Peyer's patch (tissue), 4 donors: ENCODE measurements around the gene GPR18. TPM values are rescaled to one million over a fixed set of nuclear protein-coding genes. Genes with fewer than 3 reads are reported as not detected.
"Not testable (repeated sequence)": the region's sequence is repeated elsewhere in the genome, so short reads cannot be mapped to it uniquely, and the experiment has no call there.

Experiments used
- DNase-seq, 3 donors: peaks; one replicate each; pipeline ENCODE4 v3.0.0-alpha.2; 2017 to 2019
- H3K27ac ChIP-seq, 4 donors: fragments of 200-600 bp; sonication (generic); one replicate each; pipeline ENCODE4 v1.5.1; 2016 to 2019
- H3K27me3 ChIP-seq, 2 donors: fragments of 200-600 bp; sonication (generic); one replicate each; pipeline ENCODE4 v1.5.1; 2019
- H3K36me3 ChIP-seq, 3 donors: fragments of 200-600 bp; sonication (generic); one replicate each; pipeline ENCODE4 v1.5.1; 2016 to 2019
- H3K4me1 ChIP-seq, 4 donors: fragments of 200-600 bp; sonication (generic); one replicate each; pipeline ENCODE4 v1.5.1; 2016 to 2019
- H3K4me3 ChIP-seq, 4 donors: fragments of 200-600 bp; sonication (generic); 1 replicate in 3 of 4; 2 replicates in 1 of 4; pipeline ENCODE4 v1.5.1; 2016 to 2019; ENCODE audit warnings: mild to moderate bottlenecking in 1 of 4
- H3K9me3 ChIP-seq, 4 donors: fragments of 200-600 bp; sonication (generic); one replicate each; pipeline ENCODE4 v1.5.1; 2016 to 2019; ENCODE audit warnings: mild to moderate bottlenecking in 1 of 4
- POLR2A ChIP-seq, 2 donors: fragments of 450-650 bp; IDR thresholded peaks; one replicate each; pipeline ENCODE4 v1.5.1; 2017; ENCODE audit warnings: antibody characterized with exemption in 2 of 2, mild to moderate bottlenecking in 2 of 2, moderate library complexity in 2 of 2
- total RNA-seq, 4 donors: library from RNA; depleted of rRNA; stranded (reverse); fragments of >200 nt; gene quantifications; one replicate each; pipeline ENCODE4 v1.1.0, GENCODE V29; 2016
- TF ChIP-seq, protein P1 (sequence below), 6 experiments: fragments of 450-650 bp in 4 of 6; fragments of 200-600 bp in 2 of 6; sonication (generic) in 1 of 6; IDR thresholded peaks; one replicate each; pipeline ENCODE4 v1.5.1; 2017 to 2019; ENCODE audit warnings: antibody characterized with exemption in 6 of 6, mild to moderate bottlenecking in 3 of 6, moderate library complexity in 1 of 6

GPR18 gene
- total RNA-seq, 4 donors from 2014 or later, result 0.53 to 4.1 TPM; not detected in 2

DNA sequence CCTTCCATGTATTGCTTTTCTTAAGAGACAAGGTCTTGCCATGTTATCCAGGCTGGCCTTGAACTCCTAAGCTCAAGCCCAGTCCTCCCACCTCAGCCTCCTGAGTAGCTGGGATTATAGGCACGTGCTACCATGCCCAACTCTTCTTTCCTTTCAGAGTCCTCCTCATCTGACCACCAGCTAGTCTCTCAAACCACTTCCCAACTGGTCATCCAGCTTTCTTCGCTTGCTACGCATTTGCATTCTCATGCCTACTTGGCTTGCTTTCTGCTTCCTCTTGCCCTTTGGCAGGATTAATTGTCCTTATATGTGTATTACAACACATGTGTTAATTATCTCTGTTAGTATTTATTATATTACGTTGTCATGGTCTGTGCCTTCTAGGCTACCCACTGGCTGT, 6.3 kb downstream of the GPR18 start:
- TF ChIP-seq, protein P1, sequence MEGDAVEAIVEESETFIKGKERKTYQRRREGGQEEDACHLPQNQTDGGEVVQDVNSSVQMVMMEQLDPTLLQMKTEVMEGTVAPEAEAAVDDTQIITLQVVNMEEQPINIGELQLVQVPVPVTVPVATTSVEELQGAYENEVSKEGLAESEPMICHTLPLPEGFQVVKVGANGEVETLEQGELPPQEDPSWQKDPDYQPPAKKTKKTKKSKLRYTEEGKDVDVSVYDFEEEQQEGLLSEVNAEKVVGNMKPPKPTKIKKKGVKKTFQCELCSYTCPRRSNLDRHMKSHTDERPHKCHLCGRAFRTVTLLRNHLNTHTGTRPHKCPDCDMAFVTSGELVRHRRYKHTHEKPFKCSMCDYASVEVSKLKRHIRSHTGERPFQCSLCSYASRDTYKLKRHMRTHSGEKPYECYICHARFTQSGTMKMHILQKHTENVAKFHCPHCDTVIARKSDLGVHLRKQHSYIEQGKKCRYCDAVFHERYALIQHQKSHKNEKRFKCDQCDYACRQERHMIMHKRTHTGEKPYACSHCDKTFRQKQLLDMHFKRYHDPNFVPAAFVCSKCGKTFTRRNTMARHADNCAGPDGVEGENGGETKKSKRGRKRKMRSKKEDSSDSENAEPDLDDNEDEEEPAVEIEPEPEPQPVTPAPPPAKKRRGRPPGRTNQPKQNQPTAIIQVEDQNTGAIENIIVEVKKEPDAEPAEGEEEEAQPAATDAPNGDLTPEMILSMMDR (IDR thresholded peaks at IDR 0.05), result no peak
- TF ChIP-seq POLR2A (IDR thresholded peaks at IDR 0.05), result no peak
- no peak for DNase-seq
- Histone ChIP-seq H3K4me1 (no peaks in the 10 kb centered on the region), H3K4me3 (no peak overlapping the region), H3K27ac (no peak overlapping the region), H3K27me3 (no peaks in the 10 kb centered on the region), H3K36me3 (peaks cover 0 to 19% (median 0%) of the 10 kb centered on the region in 3 donors), H3K9me3 (no peaks in the 10 kb centered on the region)

DNA sequence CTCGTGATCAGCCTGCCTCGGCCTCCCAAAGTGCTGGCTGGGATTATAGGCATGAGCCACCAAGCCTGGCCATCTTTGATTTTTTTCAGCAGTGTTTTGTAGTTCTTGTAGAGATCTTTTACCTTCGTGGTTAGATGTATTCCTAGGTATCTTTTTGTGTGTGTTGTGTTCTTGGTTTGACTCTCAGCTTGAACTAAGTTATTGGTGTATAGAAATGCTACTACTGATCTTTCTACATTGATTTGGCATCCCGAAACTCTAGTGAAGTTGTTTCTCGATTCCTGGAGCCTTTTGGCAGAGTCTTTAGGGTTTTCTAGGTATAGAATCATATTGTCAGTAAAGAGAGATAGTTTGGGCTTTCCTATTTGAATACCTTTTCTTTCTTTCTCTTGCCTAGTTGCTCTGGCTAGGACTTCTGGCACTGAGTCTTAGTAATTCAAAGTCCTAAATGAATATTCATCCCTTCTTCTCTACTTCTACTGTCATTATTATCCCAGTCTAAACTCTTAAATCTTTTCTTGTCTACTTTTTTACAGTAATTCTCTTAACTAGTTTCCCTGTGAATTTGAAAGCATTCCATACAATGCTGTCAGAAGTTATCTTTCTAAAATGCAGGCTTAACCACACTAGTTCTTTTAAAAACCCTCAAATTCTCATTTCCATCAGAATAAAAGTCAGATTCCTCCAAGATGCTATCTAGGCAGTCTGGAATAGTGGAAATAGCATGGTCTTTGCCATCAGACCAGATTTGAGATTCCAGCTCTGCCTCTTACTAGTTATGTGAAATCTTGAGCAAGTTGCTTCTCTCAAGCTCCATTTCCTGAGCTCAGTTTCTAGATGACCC, 7.0 kb downstream of the GPR18 start:
- H3K27ac ChIP-seq, result no peak overlapping the region
- DNase-seq, result no peak
- H3K9me3 ChIP-seq, result no peaks in the 10 kb centered on the region
- H3K4me1 ChIP-seq, result no peaks in the 10 kb centered on the region
- H3K4me3 ChIP-seq, result no peak overlapping the region
- peaks cover 0 to 19% (median 0%) of the 10 kb centered on the region in 3 donors for H3K36me3 ChIP-seq
- TF ChIP-seq, protein P1 (IDR thresholded peaks at IDR 0.05), result no peak
- TF ChIP-seq POLR2A (IDR thresholded peaks at IDR 0.05), result no peak
- no peaks in the 10 kb centered on the region for H3K27me3 ChIP-seq

GRCh38 chr13:99249606-99250005, 8.6 kb downstream of the GPR18 start:
- H3K27me3 ChIP-seq, H3K9me3 ChIP-seq, DNase-seq, H3K4me1 ChIP-seq, H3K27ac ChIP-seq, H3K4me3 ChIP-seq: not testable (repeated sequence)
- H3K36me3 ChIP-seq, result peaks cover 0 to 21% (median 0%) of the 10 kb centered on the region in 3 donors

DNA sequence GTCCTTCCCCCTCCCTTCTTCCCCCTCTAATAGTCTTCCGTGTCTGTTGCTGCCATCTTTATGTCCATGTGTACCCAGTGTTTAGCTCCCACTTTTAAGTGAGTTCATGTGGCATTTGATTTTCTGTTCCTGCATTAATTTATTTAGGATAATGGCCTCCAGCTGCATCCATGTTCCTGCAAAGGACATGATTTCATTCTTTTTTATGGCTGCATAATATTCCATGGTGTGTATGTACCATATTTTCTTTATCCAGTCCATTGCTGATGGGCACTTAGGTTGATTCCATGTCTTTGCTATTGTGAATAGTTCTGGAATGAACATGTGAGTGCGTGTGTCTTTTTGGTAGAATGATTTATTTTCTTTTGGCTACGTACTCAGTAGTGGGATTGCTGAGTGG, 9.0 kb downstream of the GPR18 start:
- not testable (repeated sequence) for DNase-seq, H3K9me3 ChIP-seq, H3K27ac ChIP-seq, H3K4me3 ChIP-seq, H3K27me3 ChIP-seq, H3K4me1 ChIP-seq
- H3K36me3 ChIP-seq, result peaks cover 0 to 23% (median 0%) of the 10 kb centered on the region in 3 donors

GRCh38 chr13:99246100-99246499, 12.1 kb downstream of the GPR18 start:
- H3K27me3 ChIP-seq, result no peaks in the 10 kb centered on the region
- no peak overlapping the region for H3K4me3 ChIP-seq
- no peak for TF ChIP-seq POLR2A (IDR thresholded peaks at IDR 0.05)
- TF ChIP-seq, protein P1 (IDR thresholded peaks at IDR 0.05), result no peak
- H3K4me1 ChIP-seq, result no peaks in the 10 kb centered on the region
- no peak for DNase-seq
- H3K9me3 ChIP-seq, result no peaks in the 10 kb centered on the region
- H3K27ac ChIP-seq, result no peak overlapping the region
- H3K36me3 ChIP-seq, result peaks cover 0 to 24% (median 0%) of the 10 kb centered on the region in 3 donors

DNA sequence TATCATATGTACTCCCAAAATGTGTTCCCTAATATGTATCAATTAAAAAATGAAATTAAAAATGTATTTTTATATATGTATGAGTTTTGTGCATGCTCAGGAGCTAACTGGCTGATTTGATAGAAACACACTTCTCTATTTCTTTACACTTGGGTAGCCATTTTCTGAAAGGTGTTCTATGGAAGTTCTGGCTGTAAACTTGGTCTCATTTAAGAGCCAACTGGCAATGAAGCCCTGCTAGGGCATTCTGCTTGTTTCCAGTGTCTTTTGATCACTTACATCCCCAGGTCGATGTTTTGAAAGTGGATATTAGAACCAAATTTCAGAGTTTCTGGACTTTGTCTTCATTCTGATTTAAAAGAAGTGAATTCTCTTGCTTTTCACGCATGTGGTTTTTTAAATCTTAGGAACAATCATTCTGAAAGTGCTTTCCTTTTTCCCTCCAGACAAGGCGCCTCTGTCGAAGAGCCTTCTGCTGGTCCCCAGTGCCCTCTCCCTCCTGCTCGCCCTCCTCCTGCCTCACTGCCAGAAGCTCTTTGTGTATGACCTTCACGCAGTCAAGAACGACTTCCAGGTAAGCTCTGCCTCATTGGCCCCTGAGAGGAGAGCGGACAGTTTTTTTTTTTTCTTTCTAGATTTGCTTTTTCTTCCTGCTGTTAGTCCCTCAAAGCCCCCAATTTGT, 20.1 kb downstream of the GPR18 start:
- Histone ChIP-seq H3K36me3 (peaks cover 0 to 18% (median 0%) of the 10 kb centered on the region in 3 donors), H3K4me1 (no peaks in the 10 kb centered on the region), H3K27ac (peak overlapping the region in 2 of 4 donors; percentile 9 to 22), H3K9me3 (no peaks in the 10 kb centered on the region), H3K27me3 (no peaks in the 10 kb centered on the region), H3K4me3 (peak overlapping the region in 1 of 4 donors; percentile 6)
- no peak for DNase-seq
- TF ChIP-seq, protein P1 (IDR thresholded peaks at IDR 0.05), result no peak
- no peak for TF ChIP-seq POLR2A (IDR thresholded peaks at IDR 0.05)
